Tibial nerve (tissue), 4 donors: ENCODE measurements around the gene THSD4.

Source experiments
- EP300 ChIP-seq, 2 donors: sonication (generic); formaldehyde crosslinking; IDR thresholded peaks; one replicate each; pipeline ENCODE4 v1.6.1; 2017; ENCODE audit warnings: antibody characterized with exemption in 2 of 2, mild to moderate bottlenecking in 1 of 2
- POLR2A ChIP-seq, 2 donors: fragments of 450-650 bp; IDR thresholded peaks; one replicate each; pipeline ENCODE4 v1.6.1; 2017; ENCODE audit warnings: antibody characterized with exemption in 2 of 2, mild to moderate bottlenecking in 2 of 2, moderate library complexity in 2 of 2
- TF ChIP-seq, protein P1 (sequence below), 5 experiments: fragments of 200-600 bp in 3 of 5; fragments of 450-650 bp in 2 of 5; sonication (generic) in 3 of 5; IDR thresholded peaks; one replicate each; pipeline ENCODE4 v1.5.1; 2016 to 2019; ENCODE audit warnings: antibody characterized with exemption in 5 of 5, mild to moderate bottlenecking in 3 of 5, moderate library complexity in 2 of 5

DNA sequence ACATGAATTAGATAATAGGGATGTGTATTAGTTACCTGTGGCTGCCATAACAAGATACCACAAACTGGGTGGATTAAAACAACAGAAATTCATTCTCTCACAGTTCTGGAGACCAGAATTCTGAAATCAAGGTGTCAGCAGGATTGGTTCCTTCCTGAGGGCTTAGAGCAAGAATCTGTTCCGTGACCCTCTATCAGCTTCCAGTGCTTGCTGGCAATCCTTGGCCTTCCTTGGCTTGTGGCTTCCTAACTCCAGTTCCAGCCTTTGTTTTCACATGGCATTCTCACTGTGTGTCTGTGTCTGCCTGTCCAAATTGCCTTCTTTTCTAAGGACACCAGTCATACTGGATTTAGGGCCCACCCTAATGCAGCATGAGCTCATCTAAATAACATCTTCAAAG is 600.6 kb downstream of the THSD4 start:
- TF ChIP-seq, protein P1, sequence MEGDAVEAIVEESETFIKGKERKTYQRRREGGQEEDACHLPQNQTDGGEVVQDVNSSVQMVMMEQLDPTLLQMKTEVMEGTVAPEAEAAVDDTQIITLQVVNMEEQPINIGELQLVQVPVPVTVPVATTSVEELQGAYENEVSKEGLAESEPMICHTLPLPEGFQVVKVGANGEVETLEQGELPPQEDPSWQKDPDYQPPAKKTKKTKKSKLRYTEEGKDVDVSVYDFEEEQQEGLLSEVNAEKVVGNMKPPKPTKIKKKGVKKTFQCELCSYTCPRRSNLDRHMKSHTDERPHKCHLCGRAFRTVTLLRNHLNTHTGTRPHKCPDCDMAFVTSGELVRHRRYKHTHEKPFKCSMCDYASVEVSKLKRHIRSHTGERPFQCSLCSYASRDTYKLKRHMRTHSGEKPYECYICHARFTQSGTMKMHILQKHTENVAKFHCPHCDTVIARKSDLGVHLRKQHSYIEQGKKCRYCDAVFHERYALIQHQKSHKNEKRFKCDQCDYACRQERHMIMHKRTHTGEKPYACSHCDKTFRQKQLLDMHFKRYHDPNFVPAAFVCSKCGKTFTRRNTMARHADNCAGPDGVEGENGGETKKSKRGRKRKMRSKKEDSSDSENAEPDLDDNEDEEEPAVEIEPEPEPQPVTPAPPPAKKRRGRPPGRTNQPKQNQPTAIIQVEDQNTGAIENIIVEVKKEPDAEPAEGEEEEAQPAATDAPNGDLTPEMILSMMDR (IDR thresholded peaks at IDR 0.05): no peak
- TF ChIP-seq EP300 (IDR thresholded peaks at IDR 0.05): peak in 1 of 2 donors; percentile 28
- no peak for TF ChIP-seq POLR2A (IDR thresholded peaks at IDR 0.05)
